ENCODE measurements around the gene NAA60. TPM values are rescaled to one million over a fixed set of nuclear protein-coding genes. Genes with fewer than 3 reads are reported as not detected.

The NAA60 gene
- total and polyA plus RNA-seq, 5 donors from 2014 or later: 38.8 to 50.0 (median 44.8) TPM

DNA sequence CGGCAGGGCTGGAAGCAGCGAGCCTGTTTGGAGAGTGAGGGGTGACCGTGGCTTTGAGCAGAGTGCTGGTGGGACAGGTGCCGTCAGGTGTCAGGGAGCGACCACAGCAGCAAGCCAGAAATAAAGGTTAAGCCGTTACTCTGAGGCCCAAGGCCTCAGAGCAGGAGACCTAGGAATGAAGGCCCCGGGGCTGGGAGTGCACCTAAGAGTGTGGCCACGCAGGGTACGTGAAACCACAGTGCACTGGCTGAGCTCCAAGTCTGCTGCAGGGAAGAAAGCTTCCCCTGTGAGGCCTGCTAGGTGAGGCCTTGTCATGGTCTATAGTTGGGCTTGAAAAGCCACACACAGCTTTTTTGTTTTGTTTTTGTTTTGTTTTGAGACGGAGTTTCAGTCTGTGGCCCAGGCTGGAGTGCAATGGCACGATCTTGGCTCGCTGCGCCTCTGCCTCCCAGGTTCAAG, 66.0 kb downstream of the NAA60 start:
- H3K4me3 Mint-ChIP-seq: peak overlapping the region in 3 of 4 donors; percentile 31 to 48 (median 32)
- H3K27me3 Mint-ChIP-seq: no peaks in the 10 kb centered on the region

DNA sequence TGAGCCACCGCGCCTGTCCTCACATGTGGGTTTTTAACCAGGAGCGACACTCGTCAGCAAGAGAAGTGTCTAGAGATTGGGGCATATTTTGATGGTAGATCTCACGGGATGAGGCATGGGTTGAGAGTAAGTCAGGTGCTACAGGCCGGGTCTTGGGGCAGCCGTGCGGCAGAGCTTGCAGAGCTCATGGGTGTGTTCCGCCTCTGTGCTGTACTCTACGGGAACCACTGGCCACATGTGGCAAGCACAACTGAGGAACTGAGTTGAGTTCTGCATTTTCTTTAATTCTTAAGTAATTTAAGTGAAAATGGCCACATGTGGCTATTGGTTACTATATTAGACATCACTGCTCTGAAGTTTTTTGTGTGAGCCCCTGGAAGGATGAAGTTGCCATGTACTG, 66.9 kb downstream of the NAA60 start:
- Mint-ChIP-seq H3K4me3 (no peak overlapping the region), H3K27ac (peak overlapping the region; percentile 83 to 96 (median 93)), H3K36me3 (peaks cover 43% of the 10 kb centered on the region), H3K27me3 (no peaks in the 10 kb centered on the region), H3K4me1 (peaks cover 19 to 53% (median 29%) of the 10 kb centered on the region in 4 donors), H3K9me3 (no peaks in the 10 kb centered on the region)
- Histone ChIP-seq H3K27me3 (ENCODE audit: control insufficient read depth, insufficient read depth, low read length) (no peaks in the 10 kb centered on the region), H3K9me3 (ENCODE audit: control insufficient read depth in 2 of 2, low read length in 2 of 2) (no peaks in the 10 kb centered on the region), H3K27ac (ENCODE audit: insufficient read depth, low read length, poor library complexity, severe bottlenecking) (peak overlapping the region; percentile 55), H3K4me1 (ENCODE audit: control insufficient read depth, insufficient read depth, low read length, poor library complexity, severe bottlenecking) (peaks cover 24% of the 10 kb centered on the region), H3K4me3 (ENCODE audit: low read depth, low read length) (no peak overlapping the region), H3K36me3 (ENCODE audit: control insufficient read depth, insufficient read depth, low read length) (peaks cover 31% of the 10 kb centered on the region)
- ATAC-seq (ENCODE audit: low read depth in 2 of 2) (no peak), DNase-seq (no peak)

More for the DNA sequence above, 66.0 kb downstream of the NAA60 start:
- Mint-ChIP-seq H3K36me3 (peaks cover 37% of the 10 kb centered on the region), H3K4me1 (peaks cover 19 to 60% (median 31%) of the 10 kb centered on the region in 4 donors), H3K27ac (peak overlapping the region; percentile 30 to 96 (median 72)), H3K9me3 (no peaks in the 10 kb centered on the region)
- peaks cover 26% of the 10 kb centered on the region for H3K36me3 ChIP-seq (ENCODE audit: control insufficient read depth, insufficient read depth, low read length)
- no peaks in the 10 kb centered on the region for H3K9me3 ChIP-seq (ENCODE audit: control insufficient read depth in 2 of 2, low read length in 2 of 2)
- no peaks in the 10 kb centered on the region for H3K27me3 ChIP-seq (ENCODE audit: control insufficient read depth, insufficient read depth, low read length)
- peaks cover 26% of the 10 kb centered on the region for H3K4me1 ChIP-seq (ENCODE audit: control insufficient read depth, insufficient read depth, low read length, poor library complexity, severe bottlenecking)
- DNase-seq (peak; percentile 36 to 70 (median 67)), ATAC-seq (ENCODE audit: low read depth in 2 of 2) (peak; percentile 95 to 97)
- H3K4me3 ChIP-seq (ENCODE audit: low read depth, low read length): no peak overlapping the region
- H3K27ac ChIP-seq (ENCODE audit: insufficient read depth, low read length, poor library complexity, severe bottlenecking): peak overlapping the region; percentile 55

DNA sequence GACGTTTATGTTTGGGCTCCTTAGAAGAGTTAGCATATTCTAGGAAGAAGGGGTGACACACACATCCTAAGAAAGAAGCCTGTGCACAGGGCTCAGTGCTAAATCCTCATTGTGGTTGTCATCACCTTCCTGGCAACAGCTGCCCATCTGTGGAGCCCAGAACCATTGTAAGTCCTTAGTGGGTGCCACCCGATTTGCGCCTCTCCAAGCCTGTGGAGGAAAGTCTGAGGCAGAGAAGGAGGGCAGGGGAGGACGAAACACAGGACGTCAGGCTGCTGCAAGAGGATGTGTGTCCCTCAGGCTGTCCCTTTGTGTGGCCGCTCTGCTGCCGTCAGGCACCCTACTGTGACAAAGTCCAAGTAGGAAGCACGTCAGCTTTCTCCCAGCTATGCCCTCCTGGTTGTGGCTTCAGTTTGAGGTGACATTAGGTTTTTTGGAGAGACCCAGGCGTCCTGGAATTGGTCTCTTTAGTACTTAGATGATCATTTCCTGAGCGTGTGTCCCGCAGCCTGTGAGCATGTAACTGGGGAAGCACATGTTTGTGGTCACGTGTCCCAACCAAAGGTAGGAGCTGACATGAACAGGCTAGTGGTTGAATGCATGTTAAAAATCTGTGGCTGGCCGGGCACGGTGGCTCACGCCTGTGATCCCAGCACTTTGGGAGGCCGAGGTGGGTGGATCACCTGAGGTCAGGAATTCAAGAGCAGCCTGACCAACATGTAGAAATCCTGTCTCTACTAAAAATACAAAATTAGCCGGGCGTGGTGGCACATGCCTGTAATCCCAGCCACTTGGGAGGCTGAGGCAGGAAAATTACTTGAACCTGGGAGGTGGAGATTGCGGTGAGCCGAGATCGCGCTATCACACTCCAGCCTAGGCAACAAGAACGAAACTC, 68.1 kb downstream of the NAA60 start:
- Histone ChIP-seq H3K27ac (ENCODE audit: insufficient read depth, low read length, poor library complexity, severe bottlenecking) (peak overlapping the region; percentile 19), H3K4me1 (ENCODE audit: control insufficient read depth, insufficient read depth, low read length, poor library complexity, severe bottlenecking) (peaks cover 24% of the 10 kb centered on the region), H3K36me3 (ENCODE audit: control insufficient read depth, insufficient read depth, low read length) (peaks cover 38% of the 10 kb centered on the region), H3K4me3 (ENCODE audit: low read depth, low read length) (no peak overlapping the region), H3K27me3 (ENCODE audit: control insufficient read depth, insufficient read depth, low read length) (no peaks in the 10 kb centered on the region), H3K9me3 (ENCODE audit: control insufficient read depth in 2 of 2, low read length in 2 of 2) (no peaks in the 10 kb centered on the region)
- no peaks in the 10 kb centered on the region for H3K27me3 Mint-ChIP-seq
- ATAC-seq (ENCODE audit: low read depth in 2 of 2): no peak
- peak overlapping the region; percentile 83 to 93 (median 92) for H3K27ac Mint-ChIP-seq
- H3K9me3 Mint-ChIP-seq: no peaks in the 10 kb centered on the region
- H3K4me1 Mint-ChIP-seq: peaks cover 11 to 45% (median 27%) of the 10 kb centered on the region in 4 donors
- peaks cover 43% of the 10 kb centered on the region for H3K36me3 Mint-ChIP-seq
- no peak overlapping the region for H3K4me3 Mint-ChIP-seq
- DNase-seq: peak in 1 of 3 donors; percentile 43

DNA sequence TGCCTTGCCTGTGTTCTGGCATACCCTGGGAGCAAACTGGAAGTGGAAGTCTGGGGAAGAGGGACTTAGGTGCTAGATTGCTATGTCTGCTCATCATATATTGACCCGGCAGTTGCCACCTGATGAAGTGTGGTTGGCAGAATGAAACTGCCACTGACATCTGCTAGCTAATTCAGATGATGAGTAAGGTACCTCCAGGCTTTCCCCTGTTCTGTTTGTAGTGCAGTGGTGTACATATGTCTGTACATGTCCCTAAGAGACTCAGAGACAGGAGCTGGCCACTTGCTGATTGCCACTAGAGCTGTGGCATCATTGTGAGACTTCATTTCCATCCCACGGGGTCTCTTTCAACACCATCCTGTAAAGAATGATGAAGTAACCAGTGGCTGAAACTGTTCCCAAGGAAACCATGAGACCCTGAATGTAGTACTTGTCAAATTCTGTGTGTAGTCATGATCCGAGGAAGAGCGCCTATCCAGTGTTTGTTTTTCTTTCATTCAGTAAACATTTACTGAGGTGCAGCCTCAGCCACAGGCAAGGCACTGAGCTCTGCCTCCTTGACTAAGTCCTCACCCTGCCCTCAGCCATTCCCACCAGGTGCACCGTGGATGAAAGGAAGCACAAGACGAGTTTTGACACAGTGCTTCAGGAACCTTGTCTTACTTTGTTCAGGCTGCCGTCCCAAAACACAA, 70.6 kb downstream of the NAA60 start:
- no peak overlapping the region for H3K4me3 Mint-ChIP-seq
- Histone ChIP-seq H3K4me1 (ENCODE audit: control insufficient read depth, insufficient read depth, low read length, poor library complexity, severe bottlenecking) (peaks cover 22% of the 10 kb centered on the region), H3K27ac (ENCODE audit: insufficient read depth, low read length, poor library complexity, severe bottlenecking) (no peak overlapping the region), H3K4me3 (ENCODE audit: low read depth, low read length) (no peak overlapping the region), H3K36me3 (ENCODE audit: control insufficient read depth, insufficient read depth, low read length) (peaks cover 41% of the 10 kb centered on the region), H3K27me3 (ENCODE audit: control insufficient read depth, insufficient read depth, low read length) (no peaks in the 10 kb centered on the region), H3K9me3 (ENCODE audit: control insufficient read depth in 2 of 2, low read length in 2 of 2) (no peaks in the 10 kb centered on the region)
- peaks cover 41% of the 10 kb centered on the region for H3K36me3 Mint-ChIP-seq
- no peaks in the 10 kb centered on the region for H3K27me3 Mint-ChIP-seq
- DNase-seq (no peak), ATAC-seq (ENCODE audit: low read depth in 2 of 2) (no peak)
- H3K4me1 Mint-ChIP-seq: peaks cover 0 to 34% (median 15%) of the 10 kb centered on the region in 4 donors
- no peaks in the 10 kb centered on the region for H3K9me3 Mint-ChIP-seq
- H3K27ac Mint-ChIP-seq: peak overlapping the region in 2 of 3 donors; percentile 68 to 95

DNA sequence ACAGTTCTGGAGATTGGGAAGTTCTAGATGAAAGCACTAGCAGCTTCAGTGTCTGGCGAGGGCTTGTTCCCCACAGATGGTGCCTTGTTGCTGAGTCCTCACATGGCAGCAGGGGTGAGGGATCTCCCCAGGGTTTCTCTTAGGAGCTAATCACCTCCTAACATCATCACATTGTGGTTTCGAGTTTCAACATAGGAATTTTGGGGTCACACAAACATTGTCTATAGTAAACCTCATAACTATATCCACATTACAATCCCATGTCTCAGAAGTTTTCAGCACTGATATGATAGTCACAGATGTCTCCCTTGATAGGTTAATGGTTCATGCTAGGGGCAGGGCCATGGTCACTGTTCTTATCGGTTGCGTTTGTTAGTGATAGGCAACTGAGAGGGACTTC, 71.1 kb downstream of the NAA60 start:
- ATAC-seq (ENCODE audit: low read depth in 2 of 2) (no peak), DNase-seq (no peak)
- no peak overlapping the region for H3K27ac ChIP-seq (ENCODE audit: insufficient read depth, low read length, poor library complexity, severe bottlenecking)
- no peaks in the 10 kb centered on the region for H3K27me3 Mint-ChIP-seq
- H3K9me3 Mint-ChIP-seq: no peaks in the 10 kb centered on the region
- H3K27ac Mint-ChIP-seq: peak overlapping the region in 1 of 3 donors; percentile 52
- H3K27me3 ChIP-seq (ENCODE audit: control insufficient read depth, insufficient read depth, low read length): no peaks in the 10 kb centered on the region
- peaks cover 1 to 28% (median 11%) of the 10 kb centered on the region in 4 donors for H3K4me1 Mint-ChIP-seq
- H3K4me3 Mint-ChIP-seq: no peak overlapping the region
- no peaks in the 10 kb centered on the region for H3K9me3 ChIP-seq (ENCODE audit: control insufficient read depth in 2 of 2, low read length in 2 of 2)
- H3K36me3 Mint-ChIP-seq: peaks cover 44% of the 10 kb centered on the region
- peaks cover 41% of the 10 kb centered on the region for H3K36me3 ChIP-seq (ENCODE audit: control insufficient read depth, insufficient read depth, low read length)
- peaks cover 16% of the 10 kb centered on the region for H3K4me1 ChIP-seq (ENCODE audit: control insufficient read depth, insufficient read depth, low read length, poor library complexity, severe bottlenecking)
- no peak overlapping the region for H3K4me3 ChIP-seq (ENCODE audit: low read depth, low read length)

DNA sequence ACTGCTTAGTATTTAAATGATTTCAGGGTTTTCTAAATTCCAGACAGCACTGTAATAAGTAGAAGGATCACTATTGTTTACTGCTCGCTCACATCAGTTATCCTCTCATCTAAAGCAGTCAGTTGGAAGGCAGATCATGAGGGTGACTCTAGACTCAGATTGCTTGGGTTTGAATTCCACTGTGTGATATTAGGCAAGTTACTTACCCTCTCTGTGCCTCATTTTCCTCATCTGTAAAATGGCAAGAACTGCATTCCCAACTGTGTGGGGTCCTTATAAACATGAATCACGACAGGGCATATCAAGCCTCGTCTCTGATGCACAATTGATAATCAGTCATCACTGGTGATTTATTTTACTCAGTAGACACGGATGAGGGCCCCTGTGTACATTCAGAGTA, 72.4 kb downstream of the NAA60 start:
- H3K27ac ChIP-seq (ENCODE audit: insufficient read depth, low read length, poor library complexity, severe bottlenecking): no peak overlapping the region
- H3K4me3 ChIP-seq (ENCODE audit: low read depth, low read length): no peak overlapping the region
- peaks cover 53% of the 10 kb centered on the region for H3K36me3 ChIP-seq (ENCODE audit: control insufficient read depth, insufficient read depth, low read length)
- Mint-ChIP-seq H3K27ac (no peak overlapping the region), H3K36me3 (peaks cover 49% of the 10 kb centered on the region), H3K27me3 (no peaks in the 10 kb centered on the region), H3K9me3 (no peaks in the 10 kb centered on the region), H3K4me1 (peaks cover under 1 to 16% (median 4%) of the 10 kb centered on the region in 4 donors), H3K4me3 (no peak overlapping the region)
- DNase-seq (no peak), ATAC-seq (ENCODE audit: low read depth in 2 of 2) (no peak)
- H3K27me3 ChIP-seq (ENCODE audit: control insufficient read depth, insufficient read depth, low read length): no peaks in the 10 kb centered on the region
- no peaks in the 10 kb centered on the region for H3K9me3 ChIP-seq (ENCODE audit: control insufficient read depth in 2 of 2, low read length in 2 of 2)
- H3K4me1 ChIP-seq (ENCODE audit: control insufficient read depth, insufficient read depth, low read length, poor library complexity, severe bottlenecking): peaks cover 5% of the 10 kb centered on the region

DNA sequence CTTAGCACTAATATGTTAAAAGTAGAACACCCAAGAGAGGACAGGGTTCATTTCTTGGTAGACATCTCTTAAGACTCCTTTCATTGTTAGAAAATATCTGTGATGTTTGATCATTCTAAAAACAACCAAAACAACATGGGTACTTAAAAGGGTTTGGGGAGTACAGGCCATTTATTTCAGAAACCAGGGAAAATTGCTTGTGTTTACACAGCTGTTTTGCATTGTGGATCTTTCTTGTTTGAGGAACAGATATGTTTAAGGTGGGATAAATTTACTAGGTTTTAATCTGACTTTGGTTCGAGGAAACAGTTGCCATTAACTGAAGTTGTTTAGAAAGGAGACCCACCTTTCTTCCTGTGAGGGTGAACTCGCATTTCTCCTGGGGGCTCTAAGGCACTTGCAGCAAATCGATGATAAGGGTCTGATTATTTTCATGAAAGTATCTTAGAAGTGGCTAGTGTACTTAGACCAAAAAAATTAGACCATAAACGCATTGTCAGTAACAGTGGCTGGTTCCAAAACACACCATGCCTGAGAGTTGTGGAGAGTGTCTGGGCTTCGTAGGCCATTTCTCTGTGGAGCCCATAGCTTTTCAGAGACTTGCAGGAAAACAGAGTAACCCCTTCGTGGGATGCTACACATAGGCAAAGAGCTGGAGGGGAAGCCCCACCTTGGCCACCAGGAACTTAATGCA, 75.0 kb downstream of the NAA60 start:
- no peaks in the 10 kb centered on the region for H3K27me3 ChIP-seq (ENCODE audit: control insufficient read depth, insufficient read depth, low read length)
- Mint-ChIP-seq H3K27ac (no peak overlapping the region), H3K27me3 (no peaks in the 10 kb centered on the region), H3K36me3 (peaks cover 54% of the 10 kb centered on the region), H3K4me1 (peaks cover 0 to 5% (median 3%) of the 10 kb centered on the region in 4 donors), H3K4me3 (no peak overlapping the region), H3K9me3 (no peaks in the 10 kb centered on the region)
- H3K9me3 ChIP-seq (ENCODE audit: control insufficient read depth in 2 of 2, low read length in 2 of 2): no peaks in the 10 kb centered on the region
- no peak overlapping the region for H3K27ac ChIP-seq (ENCODE audit: insufficient read depth, low read length, poor library complexity, severe bottlenecking)
- DNase-seq (no peak), ATAC-seq (ENCODE audit: low read depth in 2 of 2) (no peak)
- no peaks in the 10 kb centered on the region for H3K4me1 ChIP-seq (ENCODE audit: control insufficient read depth, insufficient read depth, low read length, poor library complexity, severe bottlenecking)
- peaks cover 55% of the 10 kb centered on the region for H3K36me3 ChIP-seq (ENCODE audit: control insufficient read depth, insufficient read depth, low read length)
- no peak overlapping the region for H3K4me3 ChIP-seq (ENCODE audit: low read depth, low read length)
